Endothelial cell of umbilical vein (primary cell): ENCODE results near the gene RFLNA.

Experiments used
- EZH2 ChIP-seq: IDR thresholded peaks from 2 replicates; pipeline ENCODE4 v1.6.1; 2012; ENCODE audit warnings: borderline replicate concordance, low read depth, mild to moderate bottlenecking, moderate library complexity, low read length, inconsistent platforms; ENCODE audit not compliant: severe bottlenecking
- POLR2A ChIP-seq: IDR thresholded peaks from 2 replicates; pipeline ENCODE4 v1.6.1; 2012; ENCODE audit warnings: low read depth, mild to moderate bottlenecking, control low read depth, low read length
- POLR2AphosphoS5 ChIP-seq: IDR thresholded peaks from 2 replicates; pipeline ENCODE4 v1.6.1; 2012; ENCODE audit warnings: low read depth, mild to moderate bottlenecking, control low read depth, low read length, moderate library complexity; ENCODE audit not compliant: insufficient read depth
- TF ChIP-seq, protein P1 (sequence below), 2 donors: IDR thresholded peaks; 1 replicate in 1 of 2; 2 replicates in 1 of 2; pipeline ENCODE4 v1.5.1; 2011; ENCODE audit warnings: low read length in 2 of 2, mild to moderate bottlenecking in 2 of 2, moderate library complexity in 2 of 2, control low read depth in 1 of 2, inconsistent platforms in 1 of 2, low read depth in 1 of 2; ENCODE audit not compliant: insufficient read depth in 1 of 2; ENCODE audit errors: extremely low read depth in 1 of 2

DNA sequence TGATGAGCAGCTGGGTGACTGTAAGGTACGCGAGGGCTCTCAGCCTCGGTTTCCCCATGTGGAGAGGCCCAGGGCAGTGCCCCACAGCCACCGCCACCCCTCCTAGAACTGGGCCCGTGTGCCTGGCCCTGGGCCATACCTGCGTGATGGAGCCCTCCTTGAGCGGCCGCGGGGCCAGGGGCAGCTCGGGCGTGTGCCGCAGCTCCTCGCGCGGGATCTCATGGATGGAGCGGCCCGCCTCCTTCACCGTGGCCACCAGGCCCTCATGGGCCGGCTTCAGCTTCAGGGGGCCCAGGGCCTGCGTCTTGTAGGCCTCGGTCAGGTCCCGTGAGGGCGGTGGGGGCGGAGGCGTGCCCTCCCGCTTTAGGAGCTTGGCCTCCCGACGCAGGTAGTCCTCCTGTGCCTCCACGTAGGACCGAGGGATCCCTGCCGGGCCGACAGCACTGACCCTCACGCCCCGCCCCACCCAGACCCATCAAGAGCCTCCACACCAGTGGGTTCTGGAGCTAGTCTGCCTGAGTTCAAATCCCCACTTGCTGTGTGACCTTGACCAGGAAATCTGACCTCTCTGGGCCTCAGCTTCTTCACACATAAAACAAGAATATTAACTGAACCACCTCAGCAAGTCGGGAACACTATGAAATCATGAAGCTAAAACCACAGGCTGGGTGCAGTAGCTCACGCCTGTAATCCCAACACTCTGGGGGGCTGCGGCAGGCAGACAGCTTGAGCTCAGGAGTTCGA is 51.7 kb downstream of the RFLNA start:
- TF ChIP-seq, protein P1, sequence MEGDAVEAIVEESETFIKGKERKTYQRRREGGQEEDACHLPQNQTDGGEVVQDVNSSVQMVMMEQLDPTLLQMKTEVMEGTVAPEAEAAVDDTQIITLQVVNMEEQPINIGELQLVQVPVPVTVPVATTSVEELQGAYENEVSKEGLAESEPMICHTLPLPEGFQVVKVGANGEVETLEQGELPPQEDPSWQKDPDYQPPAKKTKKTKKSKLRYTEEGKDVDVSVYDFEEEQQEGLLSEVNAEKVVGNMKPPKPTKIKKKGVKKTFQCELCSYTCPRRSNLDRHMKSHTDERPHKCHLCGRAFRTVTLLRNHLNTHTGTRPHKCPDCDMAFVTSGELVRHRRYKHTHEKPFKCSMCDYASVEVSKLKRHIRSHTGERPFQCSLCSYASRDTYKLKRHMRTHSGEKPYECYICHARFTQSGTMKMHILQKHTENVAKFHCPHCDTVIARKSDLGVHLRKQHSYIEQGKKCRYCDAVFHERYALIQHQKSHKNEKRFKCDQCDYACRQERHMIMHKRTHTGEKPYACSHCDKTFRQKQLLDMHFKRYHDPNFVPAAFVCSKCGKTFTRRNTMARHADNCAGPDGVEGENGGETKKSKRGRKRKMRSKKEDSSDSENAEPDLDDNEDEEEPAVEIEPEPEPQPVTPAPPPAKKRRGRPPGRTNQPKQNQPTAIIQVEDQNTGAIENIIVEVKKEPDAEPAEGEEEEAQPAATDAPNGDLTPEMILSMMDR (IDR thresholded peaks at IDR 0.05; ENCODE audit: extremely low read depth in 1 of 2, insufficient read depth in 1 of 2, low read depth in 1 of 2, low read length in 2 of 2), result no peak
- TF ChIP-seq POLR2A (no peak), POLR2AphosphoS5 (no peak), EZH2 (no peak)
